T-helper 1 cell (primary cell): Measurements from ENCODE around the gene GRAMD1C.
A peak's percentile ranks its signal among the peaks of the same experiment; 100 is the strongest.

Source experiments
- DNase-seq, 5 donors: peaks; one replicate each; pipeline ENCODE4 v3.0.0-alpha.2; 2012 to 2020

Gene GRAMD1C

DNA sequence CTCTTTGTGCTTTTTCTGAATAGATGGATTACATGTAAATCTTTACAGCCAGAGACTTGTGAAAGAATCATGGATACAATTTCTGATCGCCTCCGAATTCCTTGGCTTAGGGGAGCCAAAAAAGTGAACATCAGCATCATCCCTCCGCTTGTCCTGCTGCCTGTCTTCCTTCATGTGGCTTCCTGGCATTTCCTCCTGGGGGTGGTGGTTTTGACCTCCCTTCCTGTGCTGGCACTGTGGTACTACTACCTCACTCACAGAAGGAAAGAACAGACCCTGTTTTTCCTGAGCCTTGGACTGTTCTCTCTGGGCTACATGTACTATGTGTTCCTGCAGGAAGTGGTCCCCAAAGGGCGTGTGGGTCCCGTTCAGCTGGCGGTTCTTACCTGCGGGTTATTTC, 115.1 kb downstream of the GRAMD1C start:
- DNase-seq, result no peak

DNA sequence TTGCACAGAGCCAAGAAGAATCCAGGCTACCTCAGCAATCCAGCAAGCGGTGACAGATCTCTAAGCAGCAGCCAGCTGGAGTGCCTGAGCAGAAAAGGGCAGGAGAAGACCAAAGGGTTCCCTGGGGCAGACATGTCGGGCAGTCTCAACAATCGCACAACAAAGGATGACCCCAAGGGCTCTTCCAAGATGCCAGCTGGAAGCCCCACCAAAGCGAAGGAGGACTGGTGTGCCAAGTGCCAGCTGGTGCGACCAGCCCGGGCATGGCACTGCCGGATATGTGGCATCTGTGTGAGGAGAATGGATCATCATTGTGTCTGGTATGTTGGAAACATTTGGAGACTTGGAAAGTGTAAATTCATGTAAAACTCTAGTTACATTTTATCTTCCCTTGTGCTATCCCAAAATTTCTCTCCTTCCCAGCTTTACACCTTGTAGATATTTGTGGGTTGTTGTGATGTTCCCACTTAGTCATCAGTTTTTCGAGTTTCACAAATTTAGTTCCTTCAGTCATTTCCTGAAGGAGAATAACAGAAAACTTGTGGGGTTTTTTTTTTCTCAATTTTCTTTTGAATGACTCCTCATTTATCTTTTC, 115.6 kb downstream of the GRAMD1C start:
- DNase-seq, result no peak

DNA sequence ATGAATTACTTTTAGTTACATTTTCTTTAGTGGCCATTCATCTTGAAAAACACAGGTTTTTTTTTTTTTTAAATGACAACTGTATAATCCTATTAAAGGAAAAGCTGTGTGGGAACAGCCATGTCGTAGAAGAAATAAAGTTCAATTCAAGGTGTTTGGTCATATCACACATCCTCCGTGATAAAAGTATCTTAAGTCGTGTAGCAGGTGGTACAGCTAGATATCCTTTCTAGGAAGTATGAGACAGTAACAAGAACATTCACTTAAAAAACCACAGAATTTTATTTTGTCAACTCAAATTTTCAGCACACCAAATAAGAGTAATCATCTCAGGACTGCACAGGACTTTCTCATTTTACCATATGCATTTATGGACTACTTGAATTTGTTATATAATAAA, 125.3 kb downstream of the GRAMD1C start:
- DNase-seq, result peak in 1 of 5 donors; percentile 16

DNA sequence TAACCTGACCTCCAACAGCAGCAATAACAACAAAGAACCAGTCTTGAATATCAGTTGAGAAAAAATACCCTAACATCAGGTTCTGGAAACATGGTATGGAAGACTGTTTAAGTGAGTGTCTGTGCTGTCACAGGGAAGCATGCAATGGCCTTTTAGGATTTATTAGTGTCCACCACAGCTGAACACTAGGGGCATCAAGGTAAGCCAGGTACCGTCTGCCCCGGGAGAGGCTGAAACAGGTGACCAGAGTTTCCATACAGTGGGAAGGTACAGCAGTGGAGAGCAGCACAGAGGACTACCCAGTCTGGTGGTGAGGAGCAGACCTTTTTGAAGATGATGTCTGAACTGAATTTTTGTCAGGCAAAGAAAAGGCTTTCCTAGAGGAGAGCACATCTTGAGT, 127.6 kb downstream of the GRAMD1C start:
- no peak for DNase-seq

DNA sequence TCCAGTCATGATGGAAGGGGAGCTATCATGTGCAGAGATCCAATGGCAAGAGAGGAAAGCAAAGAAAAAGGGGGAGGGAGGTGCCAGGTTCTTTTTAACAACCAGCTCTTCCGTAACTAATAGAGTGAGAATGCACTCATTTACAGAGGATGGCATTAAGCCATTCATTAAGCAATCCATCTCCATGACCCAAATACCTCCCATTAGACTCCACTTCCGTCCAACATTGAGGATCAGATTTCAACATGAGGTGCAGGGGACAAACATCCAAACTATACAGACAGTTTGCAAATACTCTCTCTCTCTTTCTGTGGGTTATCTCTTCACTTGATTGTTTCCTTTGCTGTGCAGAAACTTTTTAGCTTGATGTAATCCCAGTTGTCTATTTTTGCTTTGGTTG, 130.4 kb downstream of the GRAMD1C start:
- no peak for DNase-seq

DNA sequence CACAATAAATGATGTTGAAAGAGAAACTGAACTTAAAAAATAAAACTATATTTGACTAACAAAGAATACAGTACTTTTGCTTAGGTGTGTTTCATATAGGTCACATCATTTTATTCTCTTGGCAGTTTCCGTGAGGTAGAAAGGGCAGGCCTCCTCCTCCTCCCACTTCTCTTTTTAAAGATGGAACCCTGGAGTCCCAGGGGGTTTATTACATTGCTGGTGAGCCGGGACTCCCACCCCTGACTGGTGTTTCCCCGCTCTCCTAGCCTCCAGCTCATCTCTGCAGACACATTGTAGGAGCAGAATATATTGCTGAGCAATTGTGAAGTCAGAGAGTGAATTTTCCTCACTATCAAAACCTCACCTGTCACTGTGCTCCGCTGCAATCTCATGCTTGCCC, 139.2 kb downstream of the GRAMD1C start:
- DNase-seq, result no peak

DNA sequence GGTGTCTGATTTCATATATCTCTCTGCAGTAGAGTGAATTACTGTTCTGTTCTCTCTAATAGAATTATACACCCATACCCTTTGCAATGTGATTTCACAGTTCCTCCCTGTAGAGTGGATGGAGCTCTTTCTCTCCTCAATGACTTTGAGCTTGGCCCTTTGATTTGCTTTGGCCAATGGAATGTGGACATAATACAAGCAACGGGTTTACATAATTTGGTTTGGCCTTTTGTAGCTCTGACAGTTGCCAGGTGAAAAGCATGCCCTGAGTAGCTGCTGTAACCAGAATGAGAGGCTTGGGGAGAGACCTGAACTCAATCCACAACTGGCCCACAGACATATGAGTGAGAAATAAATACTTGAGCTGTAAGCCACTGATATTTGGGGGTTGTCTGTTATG, 141.3 kb downstream of the GRAMD1C start:
- DNase-seq, result no peak

DNA sequence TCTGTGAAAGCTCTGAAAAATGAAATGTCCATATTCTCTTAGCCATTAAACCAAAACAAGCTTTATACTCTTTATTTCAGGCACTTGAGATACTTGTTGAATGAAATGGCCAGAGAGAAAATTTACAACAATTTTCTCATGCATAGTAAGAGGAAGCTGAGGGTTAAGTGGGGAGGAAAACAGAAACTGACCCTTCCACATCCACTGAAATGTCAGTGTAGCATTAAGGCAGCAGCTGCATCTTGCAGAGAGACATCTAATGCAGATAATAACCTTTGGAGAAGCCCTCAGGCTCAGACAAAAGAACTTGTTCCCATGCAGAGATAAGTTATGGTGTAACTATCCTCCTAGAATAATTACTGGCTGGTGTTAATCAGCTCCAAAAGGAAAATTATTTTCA, 143.2 kb downstream of the GRAMD1C start:
- DNase-seq, result no peak

DNA sequence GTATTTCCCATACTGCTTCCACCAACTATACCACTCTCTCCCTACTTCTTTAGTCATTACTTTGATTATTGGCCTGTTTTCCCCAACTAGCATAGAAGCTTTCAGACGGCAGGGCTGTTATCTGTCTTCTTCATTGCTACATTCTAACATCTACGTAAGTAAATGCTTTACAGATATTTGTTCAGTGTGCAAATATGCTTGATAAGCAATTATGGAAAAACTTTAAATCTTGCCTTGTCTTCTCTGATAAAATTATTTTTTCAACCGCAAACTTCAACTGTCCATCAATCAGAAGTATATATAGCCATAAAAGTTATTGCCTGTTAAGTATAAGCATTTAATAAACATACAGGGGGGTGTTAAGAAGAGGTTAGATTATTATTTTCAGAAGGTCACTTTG, 145.0 kb downstream of the GRAMD1C start:
- no peak for DNase-seq

DNA sequence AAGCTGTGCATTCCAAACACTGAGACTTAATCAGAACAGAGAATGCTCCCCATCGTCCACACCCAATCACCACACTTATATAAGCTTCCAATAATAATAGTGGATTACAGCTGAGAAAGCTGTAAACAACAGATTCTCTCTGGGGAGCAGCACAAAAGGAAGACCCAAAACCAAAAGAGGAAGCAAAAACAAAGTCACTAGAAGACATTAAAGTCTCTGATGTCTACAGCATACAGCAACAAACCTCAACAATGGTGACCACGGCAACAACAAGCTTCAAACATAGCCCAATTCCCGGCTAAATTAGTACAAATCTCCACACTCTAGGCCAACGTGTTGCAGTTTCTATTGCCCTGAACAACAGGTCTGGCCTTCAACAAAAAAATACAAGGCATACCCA, 147.0 kb downstream of the GRAMD1C start:
- no peak for DNase-seq
